ENCODE data around the gene TMEM114. TPM values are rescaled to one million over a fixed set of nuclear protein-coding genes. Genes with fewer than 3 reads are reported as not detected.

Gene TMEM114
- polyA plus RNA-seq, 1 donor from 2014 or later = not detected

- H3K27ac Mint-ChIP-seq = no peak overlapping the region
These were observed 36.3 kb downstream of the TMEM114 start for GRCh38 chr16:8554022-8554421.

GRCh38 chr16:8552487-8553221 is 37.7 kb downstream of the TMEM114 start:
- peaks cover 19% of the 10 kb centered on the region for H3K27me3 Mint-ChIP-seq
- no peak overlapping the region for H3K27ac Mint-ChIP-seq
- no peaks in the 10 kb centered on the region for H3K36me3 Mint-ChIP-seq

More at GRCh38 chr16:8554022-8554421, 36.3 kb downstream of the TMEM114 start:
- Mint-ChIP-seq H3K27me3 (peaks cover 15% of the 10 kb centered on the region), H3K4me3 (no peak overlapping the region), H3K4me1 (no peaks in the 10 kb centered on the region), H3K9me3 (peaks cover 0 to 2% (median 0%) of the 10 kb centered on the region in 3 donors), H3K36me3 (no peaks in the 10 kb centered on the region)

GRCh38 chr16:8551388-8552332 is 38.7 kb downstream of the TMEM114 start:
- Mint-ChIP-seq H3K27ac (no peak overlapping the region), H3K9me3 (peaks cover 0 to 2% (median 0%) of the 10 kb centered on the region in 3 donors), H3K36me3 (no peaks in the 10 kb centered on the region), H3K4me1 (no peaks in the 10 kb centered on the region), H3K4me3 (no peak overlapping the region), H3K27me3 (peaks cover 23% of the 10 kb centered on the region)

More at GRCh38 chr16:8552487-8553221, 37.7 kb downstream of the TMEM114 start:
- Mint-ChIP-seq H3K9me3 (peaks cover 0 to 2% (median 0%) of the 10 kb centered on the region in 3 donors), H3K4me1 (no peaks in the 10 kb centered on the region), H3K4me3 (no peak overlapping the region)

- H3K9me3 Mint-ChIP-seq = peaks cover 0 to 2% (median 0%) of the 10 kb centered on the region in 3 donors
- H3K4me1 Mint-ChIP-seq = no peaks in the 10 kb centered on the region
- H3K27ac Mint-ChIP-seq = no peak overlapping the region
- no peaks in the 10 kb centered on the region for H3K36me3 Mint-ChIP-seq
- H3K27me3 Mint-ChIP-seq = peaks cover 22% of the 10 kb centered on the region
- no peak overlapping the region for H3K4me3 Mint-ChIP-seq
These were observed 39.5 kb downstream of the TMEM114 start for GRCh38 chr16:8550728-8551387.

GRCh38 chr16:8549843-8550412 is 40.4 kb downstream of the TMEM114 start:
- Mint-ChIP-seq H3K36me3 (no peaks in the 10 kb centered on the region), H3K27ac (no peak overlapping the region), H3K27me3 (peaks cover 20% of the 10 kb centered on the region), H3K9me3 (peaks cover 0 to 2% (median 0%) of the 10 kb centered on the region in 3 donors), H3K4me1 (no peaks in the 10 kb centered on the region), H3K4me3 (no peak overlapping the region)

GRCh38 chr16:8548166-8548565 is 42.1 kb downstream of the TMEM114 start:
- peaks cover 21% of the 10 kb centered on the region for H3K27me3 Mint-ChIP-seq
- peaks cover 0 to 2% (median 0%) of the 10 kb centered on the region in 3 donors for H3K9me3 Mint-ChIP-seq
- no peaks in the 10 kb centered on the region for H3K4me1 Mint-ChIP-seq
- no peak overlapping the region for H3K4me3 Mint-ChIP-seq
- no peak overlapping the region for H3K27ac Mint-ChIP-seq
- H3K36me3 Mint-ChIP-seq = no peaks in the 10 kb centered on the region

GRCh38 chr16:8547762-8548161 is 42.5 kb downstream of the TMEM114 start:
- no peaks in the 10 kb centered on the region for H3K36me3 Mint-ChIP-seq
- H3K9me3 Mint-ChIP-seq = peaks cover 0 to 2% (median 0%) of the 10 kb centered on the region in 3 donors
- H3K27ac Mint-ChIP-seq = no peak overlapping the region
- H3K27me3 Mint-ChIP-seq = peaks cover 21% of the 10 kb centered on the region
- no peak overlapping the region for H3K4me3 Mint-ChIP-seq
- H3K4me1 Mint-ChIP-seq = no peaks in the 10 kb centered on the region

- Mint-ChIP-seq H3K27me3 (peaks cover 19% of the 10 kb centered on the region), H3K27ac (no peak overlapping the region), H3K9me3 (no peaks in the 10 kb centered on the region), H3K4me3 (no peak overlapping the region), H3K36me3 (no peaks in the 10 kb centered on the region), H3K4me1 (no peaks in the 10 kb centered on the region)
These were observed 45.9 kb downstream of the TMEM114 start for GRCh38 chr16:8544406-8544805.

GRCh38 chr16:8543258-8543657 is 47.1 kb downstream of the TMEM114 start:
- Mint-ChIP-seq H3K9me3 (no peaks in the 10 kb centered on the region), H3K4me3 (no peak overlapping the region), H3K27ac (no peak overlapping the region), H3K4me1 (no peaks in the 10 kb centered on the region), H3K27me3 (peaks cover 15% of the 10 kb centered on the region), H3K36me3 (no peaks in the 10 kb centered on the region)

- Mint-ChIP-seq H3K4me1 (no peaks in the 10 kb centered on the region), H3K4me3 (no peak overlapping the region), H3K36me3 (no peaks in the 10 kb centered on the region), H3K9me3 (no peaks in the 10 kb centered on the region), H3K27me3 (peaks cover 12% of the 10 kb centered on the region), H3K27ac (no peak overlapping the region)
These were observed 47.9 kb downstream of the TMEM114 start for GRCh38 chr16:8542393-8542792.

GRCh38 chr16:8541868-8542267 is 48.4 kb downstream of the TMEM114 start:
- Mint-ChIP-seq H3K9me3 (no peaks in the 10 kb centered on the region), H3K27me3 (peaks cover 11% of the 10 kb centered on the region), H3K4me3 (no peak overlapping the region), H3K4me1 (no peaks in the 10 kb centered on the region), H3K27ac (no peak overlapping the region), H3K36me3 (no peaks in the 10 kb centered on the region)

- Mint-ChIP-seq H3K9me3 (peaks cover 0 to 7% (median 2%) of the 10 kb centered on the region in 3 donors), H3K27ac (no peak overlapping the region), H3K4me1 (no peaks in the 10 kb centered on the region), H3K27me3 (peaks cover 5% of the 10 kb centered on the region), H3K36me3 (no peaks in the 10 kb centered on the region), H3K4me3 (peak overlapping the region in 1 of 4 donors; percentile 39)
These were observed 52.5 kb downstream of the TMEM114 start for GRCh38 chr16:8537691-8538342.

GRCh38 chr16:8533509-8533908 is 56.8 kb downstream of the TMEM114 start:
- Mint-ChIP-seq H3K36me3 (no peaks in the 10 kb centered on the region), H3K27me3 (peaks cover 6% of the 10 kb centered on the region), H3K27ac (no peak overlapping the region), H3K4me3 (no peak overlapping the region), H3K4me1 (no peaks in the 10 kb centered on the region), H3K9me3 (peaks cover 0 to 7% (median 2%) of the 10 kb centered on the region in 3 donors)

- Mint-ChIP-seq H3K4me3 (no peak overlapping the region), H3K4me1 (no peaks in the 10 kb centered on the region), H3K27ac (no peak overlapping the region), H3K36me3 (no peaks in the 10 kb centered on the region), H3K27me3 (peaks cover 8% of the 10 kb centered on the region), H3K9me3 (peaks cover 0 to 7% (median 2%) of the 10 kb centered on the region in 3 donors)
These were observed 59.4 kb downstream of the TMEM114 start for GRCh38 chr16:8530752-8531384.

All from IgD-negative memory B cell (primary cell).